Measurements from ENCODE around the gene HKDC1.
"Not testable (repeated sequence)": the region's sequence is repeated elsewhere in the genome, so short reads cannot be mapped to it uniquely, and the experiment has no call there.

HKDC1 gene

GRCh38 chr10:69279110-69279509 is 59.0 kb downstream of the HKDC1 start:
- Histone ChIP-seq H3K9ac (ENCODE audit: low read length) (no peak overlapping the region), H3K9me2 (replicated peaks; ENCODE audit: insufficient read depth, low read length) (no peaks in the 10 kb centered on the region), H2AFZ (ENCODE audit: low read depth, low read length, severe bottlenecking) (no peak overlapping the region), H3K4me2 (ENCODE audit: low read depth, low read length, poor library complexity, severe bottlenecking) (no peak overlapping the region), H3K4me3 (ENCODE audit: insufficient read depth, low read length, poor library complexity, severe bottlenecking) (no peak overlapping the region), H3K27me3 (ENCODE audit: low read length) (no peaks in the 10 kb centered on the region), H3K27ac (ENCODE audit: low read depth, low read length) (no peak overlapping the region), H3K79me2 (ENCODE audit: insufficient read depth, low read length) (no peaks in the 10 kb centered on the region), H3K9me3 (ENCODE audit: insufficient read depth, low read length) (no peaks in the 10 kb centered on the region), H3K36me3 (ENCODE audit: low read length) (no peaks in the 10 kb centered on the region), H4K20me1 (ENCODE audit: low read depth, low read length) (no peaks in the 10 kb centered on the region), H3F3A (ENCODE audit: insufficient read depth) (no peaks in the 10 kb centered on the region)
- TF ChIP-seq EZH2phosphoT487 (conservative IDR thresholded peaks at IDR 0.05; ENCODE audit: low read length), result no peak
- no peak for TF ChIP-seq CTCF (IDR thresholded peaks at IDR 0.05; ENCODE audit: insufficient read depth, low read length, poor library complexity, severe bottlenecking)

GRCh38 chr10:69281507-69282413 is 61.6 kb downstream of the HKDC1 start:
- no peaks in the 10 kb centered on the region for H4K20me1 ChIP-seq (ENCODE audit: low read depth, low read length)
- H3K36me3 ChIP-seq (ENCODE audit: low read length), result no peaks in the 10 kb centered on the region
- H3F3A ChIP-seq (ENCODE audit: insufficient read depth), result no peaks in the 10 kb centered on the region
- no peak overlapping the region for H3K4me2 ChIP-seq (ENCODE audit: low read depth, low read length, poor library complexity, severe bottlenecking)
- no peak overlapping the region for H3K9ac ChIP-seq (ENCODE audit: low read length)
- no peaks in the 10 kb centered on the region for H3K27me3 ChIP-seq (ENCODE audit: low read length)
- no peak for TF ChIP-seq CTCF (IDR thresholded peaks at IDR 0.05; ENCODE audit: insufficient read depth, low read length, poor library complexity, severe bottlenecking)
- TF ChIP-seq EZH2phosphoT487 (conservative IDR thresholded peaks at IDR 0.05; ENCODE audit: low read length), result no peak
- H3K4me3 ChIP-seq (ENCODE audit: insufficient read depth, low read length, poor library complexity, severe bottlenecking), result no peak overlapping the region
- H3K27ac ChIP-seq (ENCODE audit: low read depth, low read length), result no peak overlapping the region
- H2AFZ ChIP-seq (ENCODE audit: low read depth, low read length, severe bottlenecking), result no peak overlapping the region
- H3K79me2 ChIP-seq (ENCODE audit: insufficient read depth, low read length), result no peaks in the 10 kb centered on the region
- H3K9me3 ChIP-seq (ENCODE audit: insufficient read depth, low read length), result no peaks in the 10 kb centered on the region
- no peaks in the 10 kb centered on the region for H3K9me2 ChIP-seq (replicated peaks; ENCODE audit: insufficient read depth, low read length)

GRCh38 chr10:69284402-69284801 is 64.3 kb downstream of the HKDC1 start:
- not testable (repeated sequence) for H2AFZ ChIP-seq (ENCODE audit: low read depth, low read length, severe bottlenecking); H3K4me2 ChIP-seq (ENCODE audit: low read depth, low read length, poor library complexity, severe bottlenecking); H3K9me2 ChIP-seq (replicated peaks; ENCODE audit: insufficient read depth, low read length); H3K4me3 ChIP-seq (ENCODE audit: insufficient read depth, low read length, poor library complexity, severe bottlenecking); H3K79me2 ChIP-seq (ENCODE audit: insufficient read depth, low read length); H4K20me1 ChIP-seq (ENCODE audit: low read depth, low read length); H3K9ac ChIP-seq (ENCODE audit: low read length); H3K27ac ChIP-seq (ENCODE audit: low read depth, low read length); H3K9me3 ChIP-seq (ENCODE audit: insufficient read depth, low read length); H3K36me3 ChIP-seq (ENCODE audit: low read length); H3F3A ChIP-seq (ENCODE audit: insufficient read depth); H3K27me3 ChIP-seq (ENCODE audit: low read length)

- H2AFZ ChIP-seq (ENCODE audit: low read depth, low read length, severe bottlenecking), result no peak overlapping the region
- H3K9ac ChIP-seq (ENCODE audit: low read length), result no peak overlapping the region
- H3K4me2 ChIP-seq (ENCODE audit: low read depth, low read length, poor library complexity, severe bottlenecking), result no peak overlapping the region
- TF ChIP-seq EZH2phosphoT487 (conservative IDR thresholded peaks at IDR 0.05; ENCODE audit: low read length) (no peak), CTCF (IDR thresholded peaks at IDR 0.05; ENCODE audit: insufficient read depth, low read length, poor library complexity, severe bottlenecking) (no peak)
- H3K4me3 ChIP-seq (ENCODE audit: insufficient read depth, low read length, poor library complexity, severe bottlenecking), result no peak overlapping the region
- H3K9me2 ChIP-seq (replicated peaks; ENCODE audit: insufficient read depth, low read length), result no peaks in the 10 kb centered on the region
- H3F3A ChIP-seq (ENCODE audit: insufficient read depth), result no peaks in the 10 kb centered on the region
- H3K9me3 ChIP-seq (ENCODE audit: insufficient read depth, low read length), result no peaks in the 10 kb centered on the region
- H3K27ac ChIP-seq (ENCODE audit: low read depth, low read length), result no peak overlapping the region
- H4K20me1 ChIP-seq (ENCODE audit: low read depth, low read length), result no peaks in the 10 kb centered on the region
- no peaks in the 10 kb centered on the region for H3K27me3 ChIP-seq (ENCODE audit: low read length)
- no peaks in the 10 kb centered on the region for H3K79me2 ChIP-seq (ENCODE audit: insufficient read depth, low read length)
- no peaks in the 10 kb centered on the region for H3K36me3 ChIP-seq (ENCODE audit: low read length)
Measured at GRCh38 chr10:69285699-69286098, 65.6 kb downstream of the HKDC1 start.
